SW 1271 (cell line): ENCODE results near the gene ZBTB17.
"Not testable (repeated sequence)": the region's sequence is repeated elsewhere in the genome, so short reads cannot be mapped to it uniquely, and the experiment has no call there.

Experiments used
- DNase-seq, 2 experiments: peaks; one replicate each; lab custom pipeline; 2025; lab: John Stamatoyannopoulos, UW

Gene ZBTB17

DNA sequence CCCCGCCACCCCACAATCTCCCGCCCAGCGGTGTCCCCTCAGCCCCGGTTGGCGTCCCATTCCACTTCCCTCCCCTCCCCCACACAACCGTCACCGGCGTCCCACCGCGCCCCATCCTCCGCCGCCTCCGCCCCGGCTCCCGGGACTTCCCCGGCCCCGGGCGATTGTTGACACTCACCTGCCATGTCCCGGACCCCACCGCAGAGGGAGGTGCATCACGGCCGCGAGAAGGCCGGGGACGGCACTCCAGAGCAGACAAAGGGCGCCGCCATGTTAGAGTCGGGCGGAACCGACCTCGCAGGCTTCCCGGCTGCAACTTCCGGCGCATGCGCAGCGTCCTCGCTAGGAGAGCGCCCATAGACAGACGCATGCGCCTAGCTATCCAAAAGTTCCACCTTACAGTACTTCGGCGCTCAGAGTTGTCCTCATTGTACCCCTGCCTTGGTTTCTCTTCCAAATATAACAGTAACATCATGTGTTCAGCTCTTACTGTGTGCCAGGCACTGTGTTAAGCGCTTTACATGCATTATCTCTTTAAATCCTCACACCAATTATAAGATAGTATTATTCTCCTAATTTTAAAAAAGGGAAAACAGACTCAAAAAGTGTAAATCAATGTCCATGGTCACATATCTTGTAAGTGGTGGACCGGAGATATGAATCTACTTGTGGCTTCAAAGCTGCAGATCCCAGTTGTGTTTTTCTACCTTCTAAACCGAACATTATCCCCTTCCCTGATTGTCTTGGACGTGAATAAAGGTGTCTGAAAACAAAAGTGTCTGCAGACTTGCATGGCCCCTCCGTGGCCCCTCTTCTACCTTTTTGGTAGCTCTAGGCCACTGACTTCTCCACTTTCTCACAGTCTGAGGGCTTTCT is at the start of gene ZBTB17:
TSS of gene ZBTB17 (minus strand) at position 297 of the 876 bp plus-strand sequence. CDS start 27,606 bp downstream, outside the sequence.
- DNase-seq, result peak; percentile 39 to 85

DNA sequence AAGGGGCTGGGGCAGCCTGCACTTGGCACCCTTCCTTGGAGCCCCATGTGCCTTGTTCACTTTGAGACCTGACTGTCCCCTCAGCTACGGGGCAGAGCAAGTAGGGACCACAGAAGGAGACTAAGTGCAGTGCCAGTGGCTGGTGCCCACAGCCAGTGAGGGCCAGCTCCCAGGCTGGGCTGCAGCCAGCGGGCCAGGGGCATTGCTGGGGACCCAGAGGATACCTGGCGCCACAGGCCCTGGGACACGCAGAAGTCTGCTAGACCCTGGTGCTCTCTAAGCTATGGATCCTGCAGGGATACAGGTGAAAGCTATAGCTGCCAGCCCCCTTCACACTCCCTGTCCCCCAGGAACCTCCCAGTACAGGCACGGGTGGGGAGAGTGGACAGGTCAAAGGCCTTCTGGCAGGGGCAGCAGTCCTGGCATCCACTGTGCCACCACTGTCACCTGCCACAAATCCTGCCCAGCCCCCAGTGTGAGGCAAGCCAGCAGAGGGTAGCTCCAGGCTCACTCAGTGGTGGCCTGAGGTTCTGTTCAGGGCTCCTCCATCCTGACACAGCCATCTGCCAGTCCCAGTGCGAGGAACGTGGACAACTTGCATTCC is 47.3 kb upstream of the ZBTB17 start:
- no peak for DNase-seq

DNA sequence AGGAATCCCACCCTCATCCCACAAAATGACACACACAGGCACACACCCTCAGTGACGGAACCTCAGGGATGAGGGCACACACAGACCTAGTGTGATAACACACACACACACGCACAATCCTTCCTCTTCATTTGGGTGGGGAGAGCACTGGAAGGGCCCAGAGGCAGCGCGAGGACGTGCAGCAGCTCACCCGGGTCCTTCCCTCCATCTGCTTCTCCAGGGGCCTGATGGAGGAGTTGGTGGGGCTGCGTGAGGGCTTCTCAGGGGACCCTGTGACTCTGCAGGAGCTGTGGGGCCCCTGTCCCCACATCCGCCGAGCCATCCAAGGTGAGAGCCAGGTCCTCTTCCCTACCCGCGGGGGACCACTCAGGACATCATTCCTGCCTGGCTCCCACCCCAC is 46.5 kb upstream of the ZBTB17 start:
- DNase-seq, result no peak

DNA sequence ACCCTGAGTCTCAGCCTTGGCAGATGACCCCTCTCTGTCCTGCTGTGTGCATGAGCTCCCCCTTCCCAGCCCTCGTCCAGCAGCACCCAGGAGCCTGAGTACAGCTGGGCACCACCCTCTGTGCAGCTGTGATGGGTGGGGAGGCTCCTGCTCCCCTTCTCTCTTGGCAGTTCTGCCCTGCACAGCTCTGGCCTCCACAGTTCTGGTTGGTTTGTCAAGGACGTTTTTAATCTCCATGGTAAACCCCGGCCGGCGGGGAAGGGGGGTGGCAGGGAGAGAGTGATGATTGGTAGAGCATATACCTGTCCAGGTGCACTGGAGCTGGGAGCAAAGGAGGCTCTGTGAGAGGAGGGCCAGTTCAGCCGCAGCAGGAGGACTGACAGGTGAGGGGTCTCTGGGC is 45.8 kb upstream of the ZBTB17 start, which contains the start of gene CLCNKA:
TSS of gene CLCNKA (plus strand) at position 356 of the 400 bp plus-strand sequence. CDS start 584 bp downstream, outside the sequence.
- no peak for DNase-seq

DNA sequence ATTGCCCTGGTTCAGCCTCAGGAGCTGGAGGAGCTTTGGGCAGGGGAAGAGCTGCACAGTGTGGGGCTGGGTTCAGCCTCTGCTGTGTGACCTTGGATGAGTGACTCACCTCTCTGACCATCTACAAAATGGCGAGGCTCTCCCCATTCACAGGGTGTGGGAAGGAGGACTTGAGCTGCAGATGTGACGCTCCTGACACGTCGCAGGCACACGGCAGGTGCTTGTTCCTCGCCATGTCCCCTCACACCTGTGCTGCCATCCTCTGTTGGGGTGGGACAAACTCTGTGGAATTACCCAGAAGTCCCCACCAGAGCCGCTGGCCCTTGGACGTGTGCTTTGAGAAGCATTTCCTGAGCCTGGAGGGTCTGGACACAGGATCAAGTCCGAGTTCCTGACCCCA is 45.0 kb upstream of the ZBTB17 start:
- DNase-seq, result not testable (repeated sequence)

DNA sequence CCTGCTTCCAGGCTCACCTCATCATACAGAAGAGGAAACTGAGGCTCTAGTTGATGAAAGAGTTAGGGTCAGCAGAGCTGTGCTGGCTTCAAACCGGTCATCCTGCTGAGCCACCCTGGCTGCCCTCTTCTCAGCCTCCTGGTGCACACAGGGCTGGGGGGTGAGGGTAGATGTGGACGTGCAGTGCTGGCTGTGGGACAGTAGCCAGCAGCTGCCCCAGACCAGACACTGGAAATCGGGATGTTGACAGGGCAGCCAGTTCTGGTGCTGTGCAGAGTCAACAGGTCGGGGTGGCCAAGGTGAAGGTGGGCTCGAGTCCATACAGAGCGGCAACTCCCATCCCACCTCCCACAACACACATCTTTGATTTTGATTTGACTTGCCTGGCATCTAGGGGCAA is 44.4 kb upstream of the ZBTB17 start:
- DNase-seq, result no peak

DNA sequence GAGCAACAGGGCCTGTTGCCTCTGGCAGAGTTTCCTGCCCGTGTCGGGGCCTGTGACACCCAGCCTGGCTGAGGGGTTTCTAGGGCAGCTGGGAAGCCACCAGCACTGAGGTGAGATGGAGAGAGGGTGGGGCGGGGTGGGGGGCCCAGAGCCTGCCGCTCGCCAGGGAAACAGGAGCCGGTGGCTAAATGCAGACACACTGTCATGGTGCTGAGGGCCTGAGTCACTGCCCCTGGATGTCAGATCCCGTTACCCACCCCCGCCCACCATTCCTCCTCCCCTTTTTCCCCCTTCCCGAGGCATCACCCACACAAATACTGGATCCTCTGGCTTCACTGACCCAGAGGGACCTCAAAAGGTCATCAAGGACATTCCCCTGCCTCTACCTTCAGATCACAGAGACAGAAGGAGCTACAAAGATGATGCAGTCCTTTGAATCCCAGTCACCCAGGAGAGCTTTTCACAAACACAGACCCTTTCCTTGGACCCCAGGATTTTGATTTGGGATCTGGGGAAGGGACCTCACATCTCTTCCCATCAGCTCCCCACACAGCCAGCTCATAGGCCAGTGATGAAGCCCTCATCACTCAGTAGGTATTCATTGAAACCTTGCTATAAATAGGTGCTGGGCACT is 43.9 kb upstream of the ZBTB17 start:
- DNase-seq, result no peak

DNA sequence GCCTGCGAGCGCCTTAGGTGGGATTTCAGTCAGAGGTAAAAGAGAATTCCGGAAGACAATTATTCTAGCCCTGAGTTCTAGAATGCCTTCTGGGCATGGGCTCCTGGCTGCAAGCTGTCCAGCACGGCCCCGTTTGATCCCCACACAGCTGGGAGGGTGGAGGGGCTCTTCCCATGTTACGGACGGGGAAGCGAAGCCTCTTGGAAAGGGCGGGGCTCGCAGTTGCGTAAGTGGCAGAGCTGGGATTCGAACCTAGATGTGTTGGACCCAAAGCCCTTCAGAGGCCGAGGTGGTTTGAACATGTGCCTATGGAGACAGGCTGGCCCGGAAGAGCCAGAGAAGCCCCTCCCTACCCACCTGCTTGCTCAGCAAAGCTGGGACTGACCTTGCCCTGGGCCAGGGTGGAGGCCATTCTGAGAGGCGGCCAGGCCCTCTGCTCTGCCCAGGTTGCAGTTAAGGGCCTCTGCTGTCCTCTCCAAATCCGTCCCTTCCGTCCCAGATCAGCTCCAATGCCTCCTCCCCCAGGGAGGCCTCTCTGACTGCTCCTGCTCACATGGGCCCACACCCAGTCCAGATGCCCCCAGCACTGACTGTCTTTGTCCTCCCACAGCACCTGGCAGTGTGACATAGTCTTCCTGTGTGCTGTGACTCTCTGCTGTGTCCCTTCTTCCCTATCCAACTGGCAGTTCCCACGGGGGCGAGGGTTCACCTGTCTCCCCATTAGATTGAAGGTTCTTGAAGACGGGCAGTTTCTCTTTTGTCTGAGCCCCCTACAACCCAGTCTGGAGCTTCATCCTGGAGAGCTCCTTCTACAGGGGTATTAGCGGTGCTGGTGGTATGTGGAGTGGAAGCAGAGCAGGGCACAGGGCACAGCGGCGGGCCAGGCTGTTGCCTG is 43.1 kb upstream of the ZBTB17 start:
- no peak for DNase-seq

DNA sequence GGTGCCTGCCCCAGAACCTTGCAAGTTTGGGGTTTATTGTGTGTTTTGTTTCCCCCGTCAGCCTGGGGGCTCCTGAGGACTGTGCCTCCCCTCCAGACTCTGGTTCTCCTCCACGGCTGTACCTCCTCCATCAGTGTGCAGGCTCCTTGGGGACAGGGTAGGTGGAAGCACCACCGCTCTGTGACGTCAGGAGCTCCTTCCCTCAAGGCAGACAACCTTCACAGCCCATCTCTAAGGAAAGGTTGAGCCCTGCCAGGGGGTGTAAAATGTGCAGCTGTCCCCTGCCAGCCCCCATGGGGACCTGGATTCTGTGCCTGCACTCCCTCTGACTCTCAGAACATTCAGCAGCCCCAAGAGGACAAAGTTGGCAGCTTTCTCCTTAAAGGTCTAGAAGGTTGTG is 42.4 kb upstream of the ZBTB17 start:
- DNase-seq, result no peak

DNA sequence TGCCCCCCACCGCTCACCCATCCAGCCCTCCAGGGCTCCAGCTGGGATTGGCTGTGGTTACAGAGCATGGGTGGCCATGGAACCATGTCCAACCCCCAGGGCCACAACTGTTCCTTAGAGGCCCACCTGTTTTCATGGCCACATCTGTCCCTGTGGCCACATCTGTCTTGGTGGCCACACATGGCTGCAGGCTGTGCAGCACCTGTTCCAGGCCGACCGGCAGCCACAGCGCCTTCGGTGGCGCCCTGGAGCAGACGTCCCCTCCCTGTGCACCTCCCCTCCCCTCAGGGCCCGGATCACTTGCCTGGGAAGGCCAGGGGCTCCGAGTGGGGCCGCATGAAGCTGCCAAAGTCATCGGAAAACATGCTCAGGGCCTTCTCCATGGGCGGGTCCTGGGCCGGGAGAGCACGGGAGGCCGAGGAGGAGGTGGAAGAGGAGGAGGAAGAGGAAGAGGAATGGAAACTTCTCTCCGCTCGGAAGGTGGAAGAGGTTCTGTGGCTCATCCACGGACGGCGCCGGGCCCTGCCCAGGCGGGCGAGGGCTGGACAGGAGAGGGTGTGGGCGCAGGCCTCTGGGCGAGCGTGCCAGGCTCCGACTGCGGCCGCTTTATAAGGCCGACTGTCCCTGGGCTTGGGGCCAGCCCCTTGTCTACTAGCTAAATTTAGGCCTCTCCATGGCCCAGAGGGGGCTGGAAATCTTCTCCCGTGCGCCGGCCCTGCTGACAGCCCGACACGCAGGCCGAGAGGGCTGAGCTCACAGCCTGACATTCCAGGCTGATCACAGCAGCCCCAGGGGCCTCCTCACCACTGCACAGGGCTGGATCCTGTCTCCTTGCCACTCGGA is 41.8 kb upstream of the ZBTB17 start, which contains the start of gene HSPB7:
TSS of gene HSPB7 (minus strand) at position 583 of the 843 bp plus-strand sequence. CDS start at position 503, 80 bp downstream.
- DNase-seq, result no peak

DNA sequence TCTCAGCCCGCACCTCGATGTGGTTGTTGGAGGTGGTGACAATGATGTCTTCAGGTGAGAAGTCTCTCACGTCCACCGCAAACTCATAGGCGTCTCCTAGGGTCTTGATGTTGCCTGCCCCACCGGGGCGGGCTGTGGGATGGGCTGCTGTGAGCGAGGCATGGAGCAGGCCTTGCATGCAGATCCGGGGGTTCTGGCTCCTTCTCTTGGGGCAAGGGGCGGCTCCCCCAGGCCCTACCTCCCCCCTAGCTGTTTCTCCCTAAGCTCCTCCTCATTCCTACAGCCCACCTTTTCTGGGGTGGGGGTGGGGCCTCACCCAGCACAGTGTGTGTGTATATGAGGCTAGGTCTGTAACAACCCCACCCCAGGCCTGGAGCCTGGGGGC is 41.2 kb upstream of the ZBTB17 start:
- DNase-seq, result no peak

DNA sequence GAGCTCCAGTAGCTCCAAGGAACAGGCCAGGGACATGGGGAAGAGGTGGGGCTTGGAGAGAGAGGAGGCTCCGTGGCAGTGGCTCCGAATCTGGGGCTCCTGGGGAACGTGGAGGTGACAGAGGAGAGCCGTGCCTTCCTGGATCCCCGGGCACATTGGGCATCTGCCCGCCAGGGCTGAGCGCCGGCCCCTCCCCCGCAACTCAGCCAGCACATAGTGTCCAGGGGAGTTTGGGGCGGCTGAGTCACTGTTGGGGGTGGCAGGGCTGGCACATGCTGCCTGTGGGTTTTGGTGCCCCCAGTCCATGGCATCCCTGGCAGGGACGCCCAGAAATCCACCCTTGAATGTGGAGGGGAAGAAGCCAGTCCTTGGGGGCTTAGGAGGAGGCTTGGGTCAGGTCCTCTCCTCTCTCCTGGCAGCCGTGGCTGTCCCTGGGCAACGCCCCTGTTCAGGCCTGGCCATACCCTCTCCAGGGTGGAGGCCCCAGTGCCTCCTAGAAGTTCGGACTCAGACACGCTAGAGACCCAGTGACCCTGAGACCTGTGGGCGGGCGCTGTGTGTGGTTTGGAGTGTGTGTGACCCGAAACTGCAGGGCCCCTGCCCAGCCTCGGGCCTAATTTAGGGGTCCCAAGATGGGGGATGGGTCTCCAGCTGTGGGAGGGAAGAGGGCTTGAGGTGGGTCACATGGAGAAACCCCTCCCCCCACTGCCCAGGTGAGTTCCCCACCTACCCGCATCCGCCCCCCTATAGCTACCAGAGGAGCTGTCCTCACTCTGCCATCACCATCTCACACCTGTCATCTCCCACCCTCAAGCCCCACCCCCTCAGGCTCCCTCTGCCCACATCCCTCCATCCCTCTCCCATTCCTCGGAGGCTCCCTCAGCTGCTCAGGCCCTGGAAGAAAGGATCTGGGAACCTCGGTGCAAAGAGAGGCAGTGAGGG is 40.3 kb upstream of the ZBTB17 start:
- no peak for DNase-seq

DNA sequence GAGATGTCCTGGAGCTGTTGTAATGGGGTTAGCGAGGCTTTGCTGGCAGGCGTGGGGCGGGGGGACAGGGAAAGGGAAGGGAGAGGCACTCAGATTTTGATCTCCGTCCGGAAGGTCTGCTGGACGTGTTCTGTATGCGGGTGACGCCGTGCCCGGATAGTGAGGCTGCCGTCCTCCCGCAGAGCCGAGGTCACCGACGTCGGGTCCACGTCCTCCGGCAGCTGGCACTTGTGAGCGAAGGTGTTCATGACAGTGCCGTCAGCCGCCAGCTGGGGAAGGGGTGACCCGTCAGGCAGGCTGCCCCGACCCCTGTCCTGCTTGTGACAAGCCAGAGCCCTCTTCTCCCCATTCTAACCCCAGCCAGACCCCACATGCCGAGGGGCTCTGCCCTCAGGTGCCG is 39.6 kb upstream of the ZBTB17 start:
- DNase-seq, result no peak

DNA sequence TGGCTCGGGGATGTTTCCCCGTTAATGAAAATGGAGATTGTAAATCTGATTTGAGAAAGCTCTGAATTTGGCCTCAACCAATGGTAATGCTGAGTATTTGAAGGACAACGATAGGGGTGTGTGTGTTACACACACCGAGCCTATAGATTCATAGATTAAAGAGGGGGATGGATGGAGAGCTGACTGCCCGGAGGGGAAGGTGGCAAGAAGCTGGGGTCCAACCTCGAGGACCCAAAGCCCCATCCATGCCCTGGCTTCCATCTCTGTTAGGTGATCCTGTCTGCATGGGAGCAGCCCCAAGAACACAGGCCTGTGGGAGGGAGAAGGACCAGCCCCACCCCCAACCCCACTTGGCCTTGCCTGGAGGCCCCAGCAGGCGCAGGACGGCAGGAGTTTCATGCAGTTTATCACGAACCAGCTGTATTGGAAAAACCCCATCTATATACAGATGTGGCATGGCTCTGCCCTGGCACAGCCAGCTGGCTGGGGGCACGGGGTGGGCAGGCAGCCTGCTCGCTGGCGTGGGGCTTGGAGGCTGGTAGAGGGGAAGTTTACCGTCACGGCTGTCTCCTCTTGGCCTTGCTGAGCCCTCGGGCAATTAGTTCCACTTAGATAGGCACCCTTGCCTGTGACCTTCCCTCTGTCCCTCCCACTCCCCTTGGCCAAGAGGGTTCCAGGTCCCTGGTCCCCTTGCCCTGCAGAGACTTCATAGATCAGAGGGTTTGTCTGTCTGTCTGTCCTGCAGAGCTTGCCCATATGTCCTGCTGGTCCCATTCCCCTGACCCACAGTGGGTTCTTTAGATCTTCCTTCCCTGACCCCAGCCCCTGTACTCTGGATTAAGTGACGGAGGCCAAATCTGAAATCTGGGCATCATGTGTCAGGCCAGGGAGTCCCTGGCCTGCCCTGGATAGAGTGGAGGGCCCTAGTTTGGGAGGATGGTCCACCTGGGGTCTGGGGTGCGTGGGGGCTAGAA is 38.9 kb upstream of the ZBTB17 start:
- DNase-seq, result no peak

DNA sequence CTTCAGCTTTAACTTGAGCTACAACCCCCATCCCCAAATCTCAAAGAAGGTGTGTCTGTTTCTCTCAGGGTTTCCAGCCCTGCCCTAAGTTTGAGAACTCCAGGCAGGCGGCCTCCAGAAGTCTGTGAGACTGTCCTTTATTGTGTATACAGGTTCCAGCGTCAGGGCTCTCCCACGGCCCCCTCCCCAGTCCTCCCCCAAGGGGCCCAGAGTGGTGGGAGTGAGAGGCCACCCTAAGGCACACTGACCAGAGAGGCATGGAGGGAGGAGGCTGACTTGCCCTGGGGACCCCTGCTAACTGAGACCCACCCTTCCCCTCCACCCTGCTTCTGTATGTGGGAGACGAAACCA is 38.0 kb upstream of the ZBTB17 start:
- no peak for DNase-seq

DNA sequence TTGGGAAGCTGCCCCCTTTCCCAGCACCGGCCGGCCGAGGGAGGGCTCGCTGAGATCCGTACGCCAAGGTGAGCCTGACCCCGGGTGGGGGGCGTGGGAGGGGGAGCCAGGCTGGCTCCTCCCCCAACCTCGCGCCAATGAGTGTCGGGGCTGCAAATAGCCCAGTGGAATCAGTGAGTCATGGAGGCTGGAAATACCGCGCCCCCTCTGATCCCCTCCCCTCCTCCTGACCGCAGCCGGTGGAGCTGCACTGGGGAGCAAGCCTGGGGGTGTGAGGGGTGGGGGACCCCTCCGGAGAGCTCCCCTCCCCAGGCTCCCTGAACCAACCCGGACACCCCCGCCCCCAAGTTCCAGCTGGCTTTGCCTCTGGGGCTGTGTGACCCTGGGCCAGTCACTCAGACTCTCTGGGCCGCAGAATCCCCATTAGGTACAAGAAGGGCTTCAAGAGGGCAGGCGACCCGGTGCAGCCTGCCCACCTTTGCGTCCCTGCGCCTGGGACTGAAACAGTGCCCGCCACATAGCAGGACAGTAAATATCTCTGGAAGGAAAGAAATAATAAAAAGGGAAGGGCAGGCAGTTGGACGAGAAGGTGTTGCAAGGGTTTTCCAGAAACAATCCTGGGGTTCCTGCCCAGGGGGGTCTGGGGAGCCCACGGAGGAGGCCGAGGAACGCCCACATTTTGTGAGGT is 37.5 kb upstream of the ZBTB17 start:
- no peak for DNase-seq

DNA sequence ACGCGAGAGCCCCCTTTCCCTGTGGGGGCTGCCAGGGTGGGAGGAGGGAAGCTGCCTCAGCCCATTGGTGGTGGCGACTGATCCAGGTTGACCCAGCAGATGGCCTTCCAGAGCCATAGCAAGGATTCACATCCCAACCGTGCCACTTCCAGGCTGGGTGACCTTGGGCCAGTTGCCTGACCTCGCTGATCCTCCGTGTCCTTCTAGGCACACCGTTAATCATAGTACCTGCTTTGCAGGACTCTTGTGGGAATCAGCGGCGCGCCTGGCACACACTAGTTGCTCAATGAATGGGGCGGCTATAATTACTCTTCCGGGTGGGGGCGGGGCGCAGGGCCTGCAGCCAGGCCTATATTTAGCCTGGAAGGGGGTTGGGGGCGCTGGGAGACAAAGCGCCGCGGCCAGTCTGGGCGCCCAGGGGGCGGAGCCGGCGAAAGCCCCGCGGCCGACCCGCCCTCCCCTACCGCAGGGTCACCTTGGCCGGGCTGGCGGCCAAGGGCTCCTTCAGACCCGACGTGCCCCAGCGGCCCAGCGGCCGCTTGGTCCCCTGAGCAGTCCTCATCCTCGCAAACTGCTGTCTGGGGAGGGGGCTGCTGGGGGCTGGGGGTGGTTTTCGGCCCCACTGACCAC is 36.8 kb upstream of the ZBTB17 start:
- no peak for DNase-seq
